HL-60 (cell line): Measurements from ENCODE around the gene DNAH10.

Source experiments
- CTCF ChIP-seq: IDR thresholded peaks from one replicate; pipeline ENCODE4 v1.5.1; 2011; ENCODE audit warnings: low read length, control low read depth, inconsistent platforms; ENCODE audit not compliant: insufficient read depth
- GABPA ChIP-seq: IDR thresholded peaks from 2 replicates; pipeline ENCODE4 v1.6.1; 2012; ENCODE audit warnings: low read depth
- POLR2AphosphoS5 ChIP-seq: IDR thresholded peaks from 2 replicates; pipeline ENCODE4 v1.6.1; 2012; ENCODE audit warnings: low read depth
- TF ChIP-seq, protein P1 (sequence below): IDR thresholded peaks from 2 replicates; pipeline ENCODE4 v1.6.1; 2012; ENCODE audit warnings: low read depth; ENCODE audit not compliant: insufficient replicate concordance

- no peak for TF ChIP-seq CTCF
- TF ChIP-seq, protein P1, sequence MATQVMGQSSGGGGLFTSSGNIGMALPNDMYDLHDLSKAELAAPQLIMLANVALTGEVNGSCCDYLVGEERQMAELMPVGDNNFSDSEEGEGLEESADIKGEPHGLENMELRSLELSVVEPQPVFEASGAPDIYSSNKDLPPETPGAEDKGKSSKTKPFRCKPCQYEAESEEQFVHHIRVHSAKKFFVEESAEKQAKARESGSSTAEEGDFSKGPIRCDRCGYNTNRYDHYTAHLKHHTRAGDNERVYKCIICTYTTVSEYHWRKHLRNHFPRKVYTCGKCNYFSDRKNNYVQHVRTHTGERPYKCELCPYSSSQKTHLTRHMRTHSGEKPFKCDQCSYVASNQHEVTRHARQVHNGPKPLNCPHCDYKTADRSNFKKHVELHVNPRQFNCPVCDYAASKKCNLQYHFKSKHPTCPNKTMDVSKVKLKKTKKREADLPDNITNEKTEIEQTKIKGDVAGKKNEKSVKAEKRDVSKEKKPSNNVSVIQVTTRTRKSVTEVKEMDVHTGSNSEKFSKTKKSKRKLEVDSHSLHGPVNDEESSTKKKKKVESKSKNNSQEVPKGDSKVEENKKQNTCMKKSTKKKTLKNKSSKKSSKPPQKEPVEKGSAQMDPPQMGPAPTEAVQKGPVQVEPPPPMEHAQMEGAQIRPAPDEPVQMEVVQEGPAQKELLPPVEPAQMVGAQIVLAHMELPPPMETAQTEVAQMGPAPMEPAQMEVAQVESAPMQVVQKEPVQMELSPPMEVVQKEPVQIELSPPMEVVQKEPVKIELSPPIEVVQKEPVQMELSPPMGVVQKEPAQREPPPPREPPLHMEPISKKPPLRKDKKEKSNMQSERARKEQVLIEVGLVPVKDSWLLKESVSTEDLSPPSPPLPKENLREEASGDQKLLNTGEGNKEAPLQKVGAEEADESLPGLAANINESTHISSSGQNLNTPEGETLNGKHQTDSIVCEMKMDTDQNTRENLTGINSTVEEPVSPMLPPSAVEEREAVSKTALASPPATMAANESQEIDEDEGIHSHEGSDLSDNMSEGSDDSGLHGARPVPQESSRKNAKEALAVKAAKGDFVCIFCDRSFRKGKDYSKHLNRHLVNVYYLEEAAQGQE = no peak
- no peak for TF ChIP-seq GABPA
- no peak for TF ChIP-seq POLR2AphosphoS5
Observed at GRCh38 chr12:123906711-123907420, 144.8 kb downstream of the DNAH10 start.
